HFF-Myc (cell line): ENCODE results near the gene CFAP157.

ENCODE experiments used
- DNase-seq: peaks from one replicate; pipeline ENCODE4 v3.0.0-alpha.2; 2011; ENCODE audit warnings: low read depth; ENCODE audit errors: extremely low read depth
- H3K4me3 ChIP-seq: replicated peaks from 2 replicates; pipeline ENCODE4 v1.5.1; 2011; ENCODE audit warnings: low read depth, mild to moderate bottlenecking, control low read depth, low read length
- TF ChIP-seq, protein P1 (sequence below): IDR thresholded peaks from 2 replicates; pipeline ENCODE4 v1.5.1; 2012; ENCODE audit warnings: mild to moderate bottlenecking, low read depth, low read length, control low read depth; ENCODE audit errors: missing control alignments

CFAP157 gene

DNA sequence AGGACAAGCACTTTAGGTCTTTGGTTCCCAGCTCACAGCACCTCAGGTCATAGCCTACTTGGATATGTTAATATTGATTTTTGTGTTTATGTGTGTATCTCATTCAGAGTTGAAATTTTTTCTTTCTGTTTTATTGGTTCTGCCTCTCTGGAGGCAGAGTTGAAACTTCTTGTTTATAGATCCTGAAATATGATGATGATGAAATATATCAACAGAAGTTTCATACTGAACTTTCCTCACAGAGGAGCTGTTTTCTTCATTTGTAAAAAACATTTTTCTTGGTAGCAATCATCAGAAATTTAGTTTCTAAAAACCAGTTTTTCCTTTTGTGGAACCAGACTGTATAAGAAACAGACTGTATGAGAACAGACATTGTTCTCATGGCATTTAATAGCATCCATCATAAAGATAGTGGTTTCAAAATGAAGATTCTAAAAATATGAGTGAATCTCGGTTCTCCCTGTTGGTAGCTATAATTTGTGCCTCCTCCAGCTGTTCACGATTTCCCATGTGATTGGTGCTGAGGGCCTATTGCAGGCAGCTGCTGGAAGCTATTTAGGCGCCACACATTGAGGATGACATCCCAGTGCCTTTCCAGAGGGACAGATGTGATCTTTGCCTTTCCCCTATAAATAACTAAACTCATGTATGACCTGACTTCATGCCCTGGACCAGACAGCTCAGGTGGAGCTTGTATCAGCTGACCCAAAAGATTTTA, 39.5 kb upstream of the CFAP157 start:
- H3K4me3 ChIP-seq = no peak overlapping the region
- TF ChIP-seq, protein P1, sequence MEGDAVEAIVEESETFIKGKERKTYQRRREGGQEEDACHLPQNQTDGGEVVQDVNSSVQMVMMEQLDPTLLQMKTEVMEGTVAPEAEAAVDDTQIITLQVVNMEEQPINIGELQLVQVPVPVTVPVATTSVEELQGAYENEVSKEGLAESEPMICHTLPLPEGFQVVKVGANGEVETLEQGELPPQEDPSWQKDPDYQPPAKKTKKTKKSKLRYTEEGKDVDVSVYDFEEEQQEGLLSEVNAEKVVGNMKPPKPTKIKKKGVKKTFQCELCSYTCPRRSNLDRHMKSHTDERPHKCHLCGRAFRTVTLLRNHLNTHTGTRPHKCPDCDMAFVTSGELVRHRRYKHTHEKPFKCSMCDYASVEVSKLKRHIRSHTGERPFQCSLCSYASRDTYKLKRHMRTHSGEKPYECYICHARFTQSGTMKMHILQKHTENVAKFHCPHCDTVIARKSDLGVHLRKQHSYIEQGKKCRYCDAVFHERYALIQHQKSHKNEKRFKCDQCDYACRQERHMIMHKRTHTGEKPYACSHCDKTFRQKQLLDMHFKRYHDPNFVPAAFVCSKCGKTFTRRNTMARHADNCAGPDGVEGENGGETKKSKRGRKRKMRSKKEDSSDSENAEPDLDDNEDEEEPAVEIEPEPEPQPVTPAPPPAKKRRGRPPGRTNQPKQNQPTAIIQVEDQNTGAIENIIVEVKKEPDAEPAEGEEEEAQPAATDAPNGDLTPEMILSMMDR = no peak
- DNase-seq = no peak

GRCh38 chr9:127667906-127668305, 38.9 kb upstream of the CFAP157 start:
- TF ChIP-seq, protein P1 = no peak
- DNase-seq = no peak

GRCh38 chr9:127673234-127673633, 33.6 kb upstream of the CFAP157 start:
- H3K4me3 ChIP-seq = no peak overlapping the region
- DNase-seq = no peak
- TF ChIP-seq, protein P1 = no peak

More at GRCh38 chr9:127667906-127668305, 38.9 kb upstream of the CFAP157 start:
- H3K4me3 ChIP-seq = no peak overlapping the region

GRCh38 chr9:127676638-127677037, 30.1 kb upstream of the CFAP157 start:
- TF ChIP-seq, protein P1 = no peak
- no peak for DNase-seq
- H3K4me3 ChIP-seq = no peak overlapping the region

GRCh38 chr9:127679506-127679905, 27.3 kb upstream of the CFAP157 start:
- TF ChIP-seq, protein P1 = no peak
- H3K4me3 ChIP-seq = no peak overlapping the region
- no peak for DNase-seq

DNA sequence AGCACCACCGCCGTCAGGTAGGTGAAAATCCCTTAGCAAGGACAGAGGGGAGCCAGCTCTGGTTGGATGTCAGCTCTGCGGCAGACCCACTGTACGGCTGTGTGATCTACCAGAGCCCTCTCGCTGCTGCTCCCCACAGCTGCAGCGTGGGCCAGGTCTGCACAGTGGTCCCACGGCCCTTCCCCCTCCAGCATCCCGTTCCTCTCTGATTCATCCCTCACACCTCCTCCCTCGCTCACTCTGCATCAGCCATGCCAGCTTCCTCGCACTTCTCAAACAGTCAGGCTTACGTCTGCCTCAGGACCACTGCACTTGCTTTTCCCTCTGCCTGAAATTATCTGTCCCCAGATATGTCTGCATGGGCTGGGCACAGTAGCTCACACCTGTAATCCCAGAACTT, 26.6 kb upstream of the CFAP157 start:
- H3K4me3 ChIP-seq = no peak overlapping the region
- TF ChIP-seq, protein P1 = no peak
- DNase-seq = no peak

GRCh38 chr9:127680846-127681245, 25.9 kb upstream of the CFAP157 start:
- TF ChIP-seq, protein P1 = no peak
- no peak overlapping the region for H3K4me3 ChIP-seq
- no peak for DNase-seq
